K562 (cell line): Measurements from ENCODE around the gene COG2. TPM values are rescaled to one million over a fixed set of nuclear protein-coding genes. Genes with fewer than 3 reads are reported as not detected.

Source experiments
- ATAC-seq: fragments of 200-7000 bp; cut with Tn5 transposase; 3 replicates; pipeline ENCODE4 v1.9.1; 2020; ENCODE audit warnings: moderate library complexity
- BruUV-seq: library from RNA; stranded (reverse); fragments of 400-500 nt; replicated peaks from 2 replicates; lab custom pipeline; 2021; lab: Mats Ljungman, UMichigan
- CTCF ChIA-PET: fragments of 300-600 bp; formaldehyde crosslinking; extraction: SDS; loops from one replicate; lab custom pipeline; 2021; ENCODE audit warnings: low intra/inter-chr PET ratio; lab: Yijun Ruan, JAX
- POLR2A ChIA-PET: fragments of 300-600, 350-650 bp; sonication (Branson Sonifier 250); formaldehyde crosslinking; extraction: SDS; loops from one replicate; lab custom pipeline; 2021; ENCODE audit warnings: antibody characterized with exemption, inconsistent platforms; lab: Yijun Ruan, JAX
- DNase-seq, 4 experiments: peaks; one replicate each; pipeline versions ENCODE4 v3.0.0 to v3.0.0-alpha.2; 2011 to 2018; ENCODE audit warnings: low spot score in 3 of 4, mixed read lengths in 3 of 4; ENCODE audit errors: extremely low read depth in 1 of 4
- FAIRE-seq: peaks from 2 replicates; lab custom pipeline; 2011; peaks lifted over from hg19 to GRCh38; lab: Jason Lieb, UNC
- H2AFZ ChIP-seq: 2 replicates; pipeline ENCODE4 v1.6.0; 2011; ENCODE audit warnings: low read depth, low read length, control low read depth, inconsistent platforms
- H3K27ac ChIP-seq: fragments of 200-600 bp; 3 replicates; pipeline ENCODE4 v1.8.0; 2011; ENCODE audit warnings: low read depth, mild to moderate bottlenecking, control low read depth, inconsistent platforms, low read length, moderate library complexity, mixed read lengths; ENCODE audit errors: extremely low read depth
- H3K27me3 ChIP-seq, 2 experiments: fragments of 300-600 bp in 1 of 2; 2 replicates in 1 of 2; 3 replicates in 1 of 2; pipeline versions ENCODE4 v1.6.0 to v1.8.0; 2011; ENCODE audit warnings: inconsistent platforms in 2 of 2, low read length in 2 of 2, mild to moderate bottlenecking in 1 of 2, mixed read lengths in 1 of 2, moderate library complexity in 1 of 2; ENCODE audit not compliant: control insufficient read depth in 2 of 2, insufficient read depth in 2 of 2
- H3K36me3 ChIP-seq: fragments of 300-600 bp; 3 replicates; pipeline ENCODE4 v1.8.0; 2011; ENCODE audit warnings: mild to moderate bottlenecking, low read length, inconsistent platforms; ENCODE audit not compliant: control insufficient read depth, insufficient read depth
- H3K4me1 ChIP-seq, 2 experiments: fragments of 200-600 bp in 1 of 2; replicated peaks in 1 of 2; 2 replicates in 1 of 2; 3 replicates in 1 of 2; pipeline versions ENCODE4 v1.5.1 to v1.8.0; 2011; ENCODE audit warnings: inconsistent platforms in 2 of 2, low read length in 2 of 2, mild to moderate bottlenecking in 1 of 2, mixed read lengths in 1 of 2, moderate library complexity in 1 of 2; ENCODE audit not compliant: control insufficient read depth in 2 of 2, insufficient read depth in 2 of 2
- H3K4me2 ChIP-seq: 2 replicates; pipeline ENCODE4 v1.6.1; 2011; ENCODE audit warnings: low read length, control low read depth, inconsistent platforms, mixed read lengths; ENCODE audit not compliant: insufficient read depth
- H3K4me3 ChIP-seq: fragments of 200-600 bp; sonication (generic), shearing (Covaris generic); 2 replicates; pipeline ENCODE4 v1.5.1; 2016; ENCODE audit warnings: control low read depth, inconsistent platforms
- H3K79me2 ChIP-seq: fragments of 200-600 bp; 3 replicates; pipeline ENCODE4 v1.8.0; 2011; ENCODE audit warnings: low read length, inconsistent platforms; ENCODE audit not compliant: control insufficient read depth, insufficient read depth
- H3K9ac ChIP-seq, 2 experiments: 2 replicates each; pipeline versions ENCODE4 v1.6.0 to v1.6.1; 2011; ENCODE audit warnings: low read depth in 2 of 2, low read length in 2 of 2, control low read depth in 1 of 2, inconsistent platforms in 1 of 2, mild to moderate bottlenecking in 1 of 2, mixed read lengths in 1 of 2; ENCODE audit not compliant: insufficient read depth in 1 of 2
- H3K9me1 ChIP-seq: one replicate; pipeline ENCODE4 v1.6.0; 2011; ENCODE audit warnings: inconsistent platforms, mild to moderate bottlenecking, low read length, moderate library complexity; ENCODE audit not compliant: control insufficient read depth, insufficient read depth
- H3K9me3 ChIP-seq: replicated peaks from 2 replicates; pipeline ENCODE4 v1.5.1; 2011; ENCODE audit warnings: low read depth, low read length, inconsistent platforms; ENCODE audit not compliant: control insufficient read depth, insufficient read depth
- H4K20me1 ChIP-seq: replicated peaks from 2 replicates; pipeline ENCODE4 v1.6.1; 2011; ENCODE audit warnings: low read length, inconsistent platforms, mixed read lengths; ENCODE audit not compliant: control insufficient read depth, insufficient read depth
- BRCA1 ChIP-seq, 2 experiments: fragments of 450-650 bp in 1 of 2; sonication (generic) in 1 of 2; formaldehyde crosslinking in 1 of 2; IDR thresholded peaks; 2 replicates each; pipeline versions ENCODE4 v1.5.0 to v1.6.1; 2017 to 2020; ENCODE audit warnings: mild to moderate bottlenecking in 1 of 2, missing genetic modification reagents in 1 of 2
- CBX1 ChIP-seq: sonication (generic); IDR thresholded peaks from 2 replicates; pipeline ENCODE4 v1.6.1; 2016; ENCODE audit warnings: antibody characterized with exemption, low read depth, mild to moderate bottlenecking
- DACH1 ChIP-seq: fragments of 450-650 bp; IDR thresholded peaks from 2 replicates; pipeline ENCODE4 v1.6.1; 2018; ENCODE audit not compliant: partially characterized antibody
- GATAD2B ChIP-seq: fragments of 450-650 bp; IDR thresholded peaks from 2 replicates; pipeline ENCODE4 v1.6.1; 2017; ENCODE audit warnings: mild to moderate bottlenecking, borderline replicate concordance
- HCFC1 ChIP-seq: IDR thresholded peaks from 2 replicates; pipeline ENCODE4 v1.6.1; 2012; ENCODE audit warnings: low read depth, low read length, improper control_type of control experiment
- NCOR1 ChIP-seq: fragments of 450-650 bp; IDR thresholded peaks from 2 replicates; pipeline ENCODE4 v1.6.1; 2016; ENCODE audit warnings: mild to moderate bottlenecking, moderate library complexity
- PHB2 ChIP-seq: fragments of 450-650 bp; IDR thresholded peaks from 2 replicates; pipeline ENCODE4 v1.6.1; 2017; ENCODE audit warnings: low read depth
- ZBTB2 ChIP-seq: fragments of 450-650 bp; IDR thresholded peaks from 2 replicates; pipeline ENCODE4 v1.6.1; 2016; ENCODE audit warnings: antibody characterized with exemption
- WGBS: fragments of 100-300 bp; shearing (Covaris generic); methylation state at CpG from one replicate; pipeline ENCODE4 v1.1.6; 2016; ENCODE audit warnings: low coverage, mixed read lengths; ENCODE audit not compliant: insufficient coverage; ENCODE audit errors: missing lambda C conversion rate; 5-methylcytosine and 5-hydroxymethylcytosine counted together
- in situ Hi-C: fragments of 300-500 bp; cut with MboI; formaldehyde crosslinking; loops from 4 replicates; pipeline ENCODE4 v1.15.0; 2018; ENCODE audit warnings: inconsistent platforms, mixed read lengths
- intact Hi-C: fragments of 100-400 bp; cut with micrococcal nuclease; formaldehyde crosslinking; loops from 2 replicates; pipeline ENCODE4 v1.14.2; 2022
- polyA plus RNA-seq, 8 experiments: library from polyadenylated mRNA; depleted of rRNA in 4 of 8; stranded (reverse) in 5 of 8; unstranded in 3 of 8; fragments of >200 nt; fragmentation: Nextera tagmentation in 2 of 8; fragmentation: Illumina TruSeq in 1 of 8; extraction: Ambion mirVana in 2 of 8; extraction: Trizol in 1 of 8; gene quantifications; 2 replicates each; pipeline versions ENCODE4 v1.2.1 to v1.2.3, GENCODE V29; 2011 to 2014; ENCODE audit warnings: inconsistent platforms in 1 of 8, missing spikeins in 1 of 8
- total RNA-seq, 7 experiments: library from RNA; depleted of rRNA in 6 of 7; stranded (reverse); fragments of >200 nt in 6 of 7; fragmentation: Illumina TruSeq in 2 of 7; extraction: Trizol in 2 of 7; gene quantifications; 2 replicates each; pipeline versions ENCODE4 v1.2.1 to v1.2.3, GENCODE V29; 2011 to 2021; ENCODE audit warnings: low replicate concordance in 1 of 7

The COG2 gene
- total and polyA plus RNA-seq, 9 of the 15 experiments (the other 6 are each of a cell fraction or from before 2014, with no cell fraction given), result 22.0 to 51.7 (median 33.3) TPM

- DNase-seq (no peak), ATAC-seq (no peak)
- Histone ChIP-seq H3K27ac (no peak overlapping the region), H3K9me1 (no peaks in the 10 kb centered on the region), H3K79me2 (no peaks in the 10 kb centered on the region), H3K4me1 (no peaks in the 10 kb centered on the region), H3K4me2 (no peak overlapping the region)
- intact Hi-C loops, result loop anchor here (5.0 kb wide), 3 partner anchors 166 to 386 kb away; no protein-coding TSS in a partner anchor
- TF ChIP-seq PHB2, result no peak
- no peak for TF ChIP-seq CBX1
- peak; percentile 93 for TF ChIP-seq BRCA1 (IDR thresholded peaks at IDR 0.05)
- TF ChIP-seq BRCA1 (CRISPR knock-in tag; IDR thresholded peaks at IDR 0.05), result no peak
- peak; percentile 94 for TF ChIP-seq DACH1
- TF ChIP-seq ZBTB2, result peak; percentile 60; the same call in 1 of the 2 replicates
- TF ChIP-seq NCOR1, result 0 out of 2 replicates have a peak, but pooled peaks have one; percentile 10
- no peak for TF ChIP-seq HCFC1
- TF ChIP-seq GATAD2B, result 0 out of 2 replicates have a peak, but pooled peaks have one; percentile 62
- TF ChIP-seq, all 486 proteins: peak for 5
- peaks cover 4 to 8% of the 10 kb centered on the region in 2 experiments; a peak in 1 of 5 replicates for H3K27me3 ChIP-seq
- BruUV-seq, result no TSS peak
- FAIRE-seq, result no peak
- 0% methylated on average over 1 of the region's 1 CpG for WGBS
- H3K36me3 ChIP-seq, result no peaks in the 10 kb centered on the region
- H3K4me3 ChIP-seq, result no peak overlapping the region
- H4K20me1 ChIP-seq, result no peaks in the 10 kb centered on the region
- in situ Hi-C loops, result no loop called here
- no peak overlapping the region for H2AFZ ChIP-seq
- POLR2A ChIA-PET, result no interaction called here
- no peak overlapping the region for H3K9ac ChIP-seq
- CTCF ChIA-PET, result no interaction called here
- H3K9me3 ChIP-seq, result no peaks in the 10 kb centered on the region
Measured at GRCh38 chr1:230631477-230631876, 10.8 kb upstream of the COG2 start.
